HCT116 (cell line): ENCODE results near the gene EXOSC7. TPM values are rescaled to one million over a fixed set of nuclear protein-coding genes. Genes with fewer than 3 reads are reported as not detected.

Experiments used
- ATAC-seq: fragments of 200-7000 bp; cut with Tn5 transposase; 2 replicates; pipeline ENCODE4 v1.9.1; 2020; ENCODE audit warnings: mild to moderate bottlenecking, moderate library complexity
- BruUV-seq: library from RNA; stranded (reverse); fragments of 400-500 nt; replicated peaks from 2 replicates; lab custom pipeline; 2021; lab: Mats Ljungman, UMichigan
- CTCF ChIA-PET: fragments of 300-600 bp; sonication (Branson Sonifier 250); formaldehyde crosslinking; loops from one replicate; lab custom pipeline; 2021; ENCODE audit warnings: antibody characterized with exemption; lab: Charles Lee
- POLR2A ChIA-PET: fragments of 300-600, 350-600 bp; sonication (Branson Sonifier 250); formaldehyde crosslinking; loops from one replicate; lab custom pipeline; 2021; ENCODE audit warnings: antibody characterized with exemption; lab: Charles Lee
- RAD21 ChIA-PET, 2 experiments: fragments of 300-600 bp; sonication (Branson Sonifier 250); formaldehyde crosslinking; loops; one replicate each; lab custom pipeline; 2023; ENCODE audit warnings: low total read pairs in 2 of 2; ENCODE audit not compliant: uncharacterized antibody in 2 of 2, unreplicated experiment in 2 of 2, low non-redundant PET in 1 of 2; lab: Charles Lee
- DNase-seq: peaks from one replicate; pipeline ENCODE4 v3.0.0-alpha.2; 2010; ENCODE audit warnings: low read depth, low spot score
- H2AFZ ChIP-seq: fragments of 200-600 bp; shearing (Covaris generic), sonication (generic); 2 replicates; pipeline ENCODE4 v1.6.1; 2017; ENCODE audit warnings: low read depth, mixed run types, mixed read lengths, antibody characterized with exemption, low read length; ENCODE audit not compliant: poor library complexity, severe bottlenecking
- H3K27ac ChIP-seq: 2 replicates; pipeline ENCODE4 v1.5.1; 2012; ENCODE audit warnings: low read depth, low read length
- H3K27me3 ChIP-seq: fragments of 200-600 bp; sonication (generic); 2 replicates; pipeline ENCODE4 v1.6.1; 2016; ENCODE audit warnings: mixed run types, low read length, mixed read lengths; ENCODE audit not compliant: insufficient read depth
- H3K36me3 ChIP-seq, 2 experiments: fragments of 200-500 bp in 1 of 2; fragments of 200-600 bp in 1 of 2; sonication (Bioruptor generic) in 1 of 2; sonication (generic) in 1 of 2; 2 replicates each; pipeline versions ENCODE4 v1.5.1 to v1.6.1; 2014 to 2016; ENCODE audit warnings: low read length in 2 of 2, inconsistent platforms in 1 of 2, mixed read lengths in 1 of 2, mixed run types in 1 of 2; ENCODE audit not compliant: insufficient read depth in 2 of 2, control insufficient read depth in 1 of 2
- H3K4me1 ChIP-seq, 2 experiments: fragments of 200-600 bp in 1 of 2; sonication (generic) in 1 of 2; 2 replicates each; pipeline versions ENCODE4 v1.5.1 to v1.6.1; 2012 to 2017; ENCODE audit warnings: low read length in 2 of 2, inconsistent platforms in 1 of 2, mild to moderate bottlenecking in 1 of 2, mixed read lengths in 1 of 2, mixed run types in 1 of 2, moderate library complexity in 1 of 2; ENCODE audit not compliant: insufficient read depth in 2 of 2, control insufficient read depth in 1 of 2
- H3K4me2 ChIP-seq: fragments of 200-600 bp; sonication (generic); 2 replicates; pipeline ENCODE4 v1.6.1; 2017; ENCODE audit warnings: mixed run types, low read length, mixed read lengths
- H3K4me3 ChIP-seq, 2 experiments: fragments of 200-600 bp in 1 of 2; sonication (generic) in 1 of 2; replicated peaks in 1 of 2; 2 replicates each; pipeline ENCODE4 v1.5.1; 2011 to 2016; ENCODE audit warnings: low read length in 2 of 2, control low read depth in 1 of 2, low read depth in 1 of 2, mild to moderate bottlenecking in 1 of 2, mixed read lengths in 1 of 2, mixed run types in 1 of 2
- H3K79me2 ChIP-seq: fragments of 200-600 bp; sonication (generic); 2 replicates; pipeline ENCODE4 v1.6.1; 2017; ENCODE audit warnings: mild to moderate bottlenecking, mixed run types, low read length, moderate library complexity, mixed read lengths; ENCODE audit not compliant: insufficient read depth
- H3K9ac ChIP-seq: fragments of 200-600 bp; sonication (generic); 2 replicates; pipeline ENCODE4 v1.6.1; 2016; ENCODE audit warnings: low read length, mixed read lengths
- H3K9me2 ChIP-seq: fragments of 200-600 bp; sonication (generic), shearing (Covaris generic); 2 replicates; pipeline ENCODE4 v1.6.1; 2017; ENCODE audit warnings: mixed run types, mild to moderate bottlenecking, moderate library complexity; ENCODE audit not compliant: insufficient read depth
- H3K9me3 ChIP-seq, 2 experiments: fragments of 200-500 bp in 1 of 2; fragments of 200-600 bp in 1 of 2; sonication (Bioruptor generic) in 1 of 2; sonication (generic) in 1 of 2; 2 replicates each; pipeline ENCODE4 v1.6.1; 2014 to 2017; ENCODE audit warnings: low read length in 2 of 2, mixed read lengths in 2 of 2, inconsistent platforms in 1 of 2, low read depth in 1 of 2, mild to moderate bottlenecking in 1 of 2, mixed run types in 1 of 2, moderate library complexity in 1 of 2; ENCODE audit not compliant: control insufficient read depth in 1 of 2, insufficient read depth in 1 of 2
- H4K20me1 ChIP-seq: fragments of 200-600 bp; sonication (generic), shearing (Covaris generic); 2 replicates; pipeline ENCODE4 v1.6.1; 2017; ENCODE audit warnings: mixed run types, mild to moderate bottlenecking, moderate library complexity; ENCODE audit not compliant: insufficient read depth
- ELF1 ChIP-seq: IDR thresholded peaks from 2 replicates; pipeline ENCODE4 v1.6.1; 2012; ENCODE audit warnings: low read depth, borderline replicate concordance
- EZH2phosphoT487 ChIP-seq: fragments of 200-600 bp; IDR thresholded peaks from 2 replicates; pipeline ENCODE4 v1.6.1; 2018; ENCODE audit warnings: antibody characterized with exemption, borderline replicate concordance
- intact Hi-C: fragments of 100-400 bp; cut with micrococcal nuclease; formaldehyde crosslinking; loops from 2 replicates; pipeline ENCODE4 v1.10.0; 2022
- total RNA-seq: library from RNA; stranded (reverse); gene quantifications from one replicate; pipeline ENCODE4 v1.2.1, GENCODE V29; 2021; ENCODE audit not compliant: unreplicated experiment
- TF ChIP-seq, protein P1 (sequence below), 3 experiments: fragments of 200-600 bp in 1 of 3; sonication (generic) in 1 of 3; IDR thresholded peaks in 2 of 3; conservative IDR thresholded peaks in 1 of 3; 2 replicates each; pipeline ENCODE4 v1.5.1; 2012 to 2017; ENCODE audit warnings: low read depth in 2 of 3, low read length in 2 of 3, antibody characterized with exemption in 1 of 3, borderline replicate concordance in 1 of 3, control low read depth in 1 of 3, mild to moderate bottlenecking in 1 of 3, mixed read lengths in 1 of 3, mixed run types in 1 of 3, moderate library complexity in 1 of 3; ENCODE audit not compliant: insufficient read depth in 1 of 3
- TF ChIP-seq, protein P2 (sequence below): IDR thresholded peaks from 2 replicates; pipeline ENCODE4 v1.6.1; 2012; ENCODE audit warnings: low read depth

The EXOSC7 gene
- total RNA-seq, 1 experiment from 2014 or later = 72.6 TPM

DNA sequence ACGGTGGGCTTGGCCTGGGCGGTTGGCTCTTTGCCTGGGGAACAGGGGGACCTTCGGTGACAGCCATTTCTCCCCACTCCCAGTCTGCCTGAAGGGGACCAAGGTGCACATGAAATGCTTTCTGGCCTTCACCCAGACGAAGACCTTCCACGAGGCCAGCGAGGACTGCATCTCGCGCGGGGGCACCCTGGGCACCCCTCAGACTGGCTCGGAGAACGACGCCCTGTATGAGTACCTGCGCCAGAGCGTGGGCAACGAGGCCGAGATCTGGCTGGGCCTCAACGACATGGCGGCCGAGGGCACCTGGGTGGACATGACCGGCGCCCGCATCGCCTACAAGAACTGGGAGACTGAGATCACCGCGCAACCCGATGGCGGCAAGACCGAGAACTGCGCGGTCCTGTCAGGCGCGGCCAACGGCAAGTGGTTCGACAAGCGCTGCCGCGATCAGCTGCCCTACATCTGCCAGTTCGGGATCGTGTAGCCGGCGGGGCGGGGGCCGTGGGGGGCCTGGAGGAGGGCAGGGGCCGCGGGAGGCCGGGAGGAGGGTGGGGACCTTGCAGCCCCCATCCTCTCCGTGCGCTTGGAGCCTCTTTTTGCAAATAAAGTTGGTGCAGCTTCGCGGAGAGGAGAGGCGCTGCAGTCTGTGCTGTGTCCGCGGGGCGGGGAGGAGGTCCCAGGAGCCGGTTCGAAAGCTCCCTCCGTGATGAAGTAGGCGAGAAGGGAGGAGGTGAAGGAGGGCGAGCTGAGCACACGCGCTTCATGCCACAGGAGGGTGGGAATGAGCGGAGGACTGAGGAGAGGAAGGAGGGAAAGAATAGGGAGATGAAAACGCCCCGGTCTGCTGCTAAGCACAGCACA lies 59.6 kb downstream of the EXOSC7 start:
- DNase-seq (no peak), ATAC-seq (no peak)
- Histone ChIP-seq H3K27me3 (no peaks in the 10 kb centered on the region), H3K79me2 (no peaks in the 10 kb centered on the region), H2AFZ (no peak overlapping the region), H3K9me2 (no peaks in the 10 kb centered on the region), H3K4me3 (no peak overlapping the region), H3K27ac (no peak overlapping the region), H3K4me1 (peaks cover 4 to 17% of the 10 kb centered on the region in 2 experiments; a peak in 3 of 4 replicates), H3K9me3 (no peaks in the 10 kb centered on the region), H3K36me3 (no peaks in the 10 kb centered on the region), H3K9ac (no peak overlapping the region), H4K20me1 (no peaks in the 10 kb centered on the region), H3K4me2 (no peak overlapping the region)
- RAD21 ChIA-PET = no interaction called here
- CTCF ChIA-PET = interaction anchor here (1.1 kb wide), 1 partner anchor 472 kb away, joined by 3 read pairs; no protein-coding TSS in a partner anchor
- POLR2A ChIA-PET = no interaction called here
- TF ChIP-seq ELF1 = no peak
- TF ChIP-seq, protein P1, sequence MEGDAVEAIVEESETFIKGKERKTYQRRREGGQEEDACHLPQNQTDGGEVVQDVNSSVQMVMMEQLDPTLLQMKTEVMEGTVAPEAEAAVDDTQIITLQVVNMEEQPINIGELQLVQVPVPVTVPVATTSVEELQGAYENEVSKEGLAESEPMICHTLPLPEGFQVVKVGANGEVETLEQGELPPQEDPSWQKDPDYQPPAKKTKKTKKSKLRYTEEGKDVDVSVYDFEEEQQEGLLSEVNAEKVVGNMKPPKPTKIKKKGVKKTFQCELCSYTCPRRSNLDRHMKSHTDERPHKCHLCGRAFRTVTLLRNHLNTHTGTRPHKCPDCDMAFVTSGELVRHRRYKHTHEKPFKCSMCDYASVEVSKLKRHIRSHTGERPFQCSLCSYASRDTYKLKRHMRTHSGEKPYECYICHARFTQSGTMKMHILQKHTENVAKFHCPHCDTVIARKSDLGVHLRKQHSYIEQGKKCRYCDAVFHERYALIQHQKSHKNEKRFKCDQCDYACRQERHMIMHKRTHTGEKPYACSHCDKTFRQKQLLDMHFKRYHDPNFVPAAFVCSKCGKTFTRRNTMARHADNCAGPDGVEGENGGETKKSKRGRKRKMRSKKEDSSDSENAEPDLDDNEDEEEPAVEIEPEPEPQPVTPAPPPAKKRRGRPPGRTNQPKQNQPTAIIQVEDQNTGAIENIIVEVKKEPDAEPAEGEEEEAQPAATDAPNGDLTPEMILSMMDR (IDR thresholded peaks at IDR 0.05 in 2 of 3, conservative IDR thresholded peaks at IDR 0.05 in 1 of 3; ENCODE audit: borderline replicate concordance in 1 of 3, insufficient read depth in 1 of 3, low read depth in 2 of 3, low read length in 2 of 3) = no peak
- TF ChIP-seq, protein P2, sequence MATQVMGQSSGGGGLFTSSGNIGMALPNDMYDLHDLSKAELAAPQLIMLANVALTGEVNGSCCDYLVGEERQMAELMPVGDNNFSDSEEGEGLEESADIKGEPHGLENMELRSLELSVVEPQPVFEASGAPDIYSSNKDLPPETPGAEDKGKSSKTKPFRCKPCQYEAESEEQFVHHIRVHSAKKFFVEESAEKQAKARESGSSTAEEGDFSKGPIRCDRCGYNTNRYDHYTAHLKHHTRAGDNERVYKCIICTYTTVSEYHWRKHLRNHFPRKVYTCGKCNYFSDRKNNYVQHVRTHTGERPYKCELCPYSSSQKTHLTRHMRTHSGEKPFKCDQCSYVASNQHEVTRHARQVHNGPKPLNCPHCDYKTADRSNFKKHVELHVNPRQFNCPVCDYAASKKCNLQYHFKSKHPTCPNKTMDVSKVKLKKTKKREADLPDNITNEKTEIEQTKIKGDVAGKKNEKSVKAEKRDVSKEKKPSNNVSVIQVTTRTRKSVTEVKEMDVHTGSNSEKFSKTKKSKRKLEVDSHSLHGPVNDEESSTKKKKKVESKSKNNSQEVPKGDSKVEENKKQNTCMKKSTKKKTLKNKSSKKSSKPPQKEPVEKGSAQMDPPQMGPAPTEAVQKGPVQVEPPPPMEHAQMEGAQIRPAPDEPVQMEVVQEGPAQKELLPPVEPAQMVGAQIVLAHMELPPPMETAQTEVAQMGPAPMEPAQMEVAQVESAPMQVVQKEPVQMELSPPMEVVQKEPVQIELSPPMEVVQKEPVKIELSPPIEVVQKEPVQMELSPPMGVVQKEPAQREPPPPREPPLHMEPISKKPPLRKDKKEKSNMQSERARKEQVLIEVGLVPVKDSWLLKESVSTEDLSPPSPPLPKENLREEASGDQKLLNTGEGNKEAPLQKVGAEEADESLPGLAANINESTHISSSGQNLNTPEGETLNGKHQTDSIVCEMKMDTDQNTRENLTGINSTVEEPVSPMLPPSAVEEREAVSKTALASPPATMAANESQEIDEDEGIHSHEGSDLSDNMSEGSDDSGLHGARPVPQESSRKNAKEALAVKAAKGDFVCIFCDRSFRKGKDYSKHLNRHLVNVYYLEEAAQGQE = no peak
- TF ChIP-seq EZH2phosphoT487 = no peak
- intact Hi-C loops = loop anchor here (2.0 to 10.0 kb wide), 5 partner anchors 621 to 1042 kb away; no protein-coding TSS in a partner anchor
- no TSS peak for BruUV-seq
